HepG2 (cell line): ENCODE measurements around the gene SRXN1. TPM values are rescaled to one million over a fixed set of nuclear protein-coding genes. Genes with fewer than 3 reads are reported as not detected.
A peak's percentile ranks its signal among the peaks of the same experiment; 100 is the strongest.

Experiments used
- ARHGAP35 ChIP-seq: sonication (generic); formaldehyde crosslinking; IDR thresholded peaks from 2 replicates; pipeline ENCODE4 v1.9.0; 2022; ENCODE audit warnings: mild to moderate bottlenecking, inconsistent platforms, moderate library complexity, missing genetic modification reagents, borderline replicate concordance
- BORCS8-MEF2B ChIP-seq: sonication (generic); formaldehyde crosslinking; IDR thresholded peaks from 2 replicates; pipeline ENCODE4 v1.8.0; 2022; ENCODE audit warnings: mild to moderate bottlenecking, missing genetic modification reagents
- CREM ChIP-seq, 2 experiments: sonication (generic) in 1 of 2; formaldehyde crosslinking in 1 of 2; IDR thresholded peaks; 2 replicates each; pipeline versions ENCODE4 v1.4.0 to v1.6.1; 2016 to 2020; ENCODE audit warnings: antibody characterized with exemption in 1 of 2, mild to moderate bottlenecking in 1 of 2, missing genetic modification reagents in 1 of 2
- DNMT1 ChIP-seq: sonication (generic); formaldehyde crosslinking; IDR thresholded peaks from 2 replicates; pipeline ENCODE4 v1.5.1; 2020; ENCODE audit warnings: mild to moderate bottlenecking, missing genetic modification reagents
- HNRNPK ChIP-seq: fragments of 200-400 bp; formaldehyde crosslinking; IDR thresholded peaks from 2 replicates; pipeline ENCODE4 v1.6.1; 2018; ENCODE audit warnings: low read length, low read depth, moderate library complexity, mild to moderate bottlenecking; ENCODE audit not compliant: poor library complexity, severe bottlenecking
- JUNB ChIP-seq: sonication (generic); formaldehyde crosslinking; IDR thresholded peaks from 2 replicates; pipeline ENCODE4 v1.8.0; 2022; ENCODE audit warnings: missing genetic modification reagents, mild to moderate bottlenecking, borderline replicate concordance
- MIXL1 ChIP-seq: IDR thresholded peaks from 2 replicates; pipeline ENCODE4 v1.6.1; 2016
- NFATC3 ChIP-seq: sonication (generic); formaldehyde crosslinking; IDR thresholded peaks from 2 replicates; pipeline ENCODE4 v1.5.1; 2020; ENCODE audit warnings: mild to moderate bottlenecking, missing genetic modification reagents
- PHF5A ChIP-seq: IDR thresholded peaks from one replicate; pipeline ENCODE4 v1.6.1; 2018; ENCODE audit warnings: low read depth, missing genetic modification reagents; ENCODE audit not compliant: unreplicated experiment
- PLRG1 ChIP-seq: fragments of 450-650 bp; conservative IDR thresholded peaks from 2 replicates; pipeline ENCODE4 v1.6.1; 2016
- ZBTB7A ChIP-seq: sonication (generic); formaldehyde crosslinking; IDR thresholded peaks from 2 replicates; pipeline ENCODE4 v1.8.0; 2022; ENCODE audit warnings: mild to moderate bottlenecking, missing genetic modification reagents
- ZNF251 ChIP-seq: sonication (generic); formaldehyde crosslinking; IDR thresholded peaks from 2 replicates; pipeline ENCODE4 v1.9.0; 2021; ENCODE audit warnings: mild to moderate bottlenecking, missing genetic modification reagents
- ZNF547 ChIP-seq: sonication (generic); formaldehyde crosslinking; IDR thresholded peaks from 2 replicates; pipeline ENCODE4 v1.5.1; 2020; ENCODE audit warnings: mild to moderate bottlenecking, missing genetic modification reagents
- ZNF713 ChIP-seq: sonication (generic); formaldehyde crosslinking; IDR thresholded peaks from 2 replicates; pipeline ENCODE4 v1.4.0; 2020; ENCODE audit warnings: mild to moderate bottlenecking, missing genetic modification reagents
- ZNF768 ChIP-seq: sonication (generic); formaldehyde crosslinking; IDR thresholded peaks from 2 replicates; pipeline ENCODE4 v1.4.0; 2020; ENCODE audit warnings: missing genetic modification reagents
- ZNF850 ChIP-seq: sonication (generic); formaldehyde crosslinking; conservative IDR thresholded peaks from 2 replicates; pipeline ENCODE4 v1.9.0; 2021; ENCODE audit warnings: mild to moderate bottlenecking, missing genetic modification reagents
- polyA plus RNA-seq, 8 experiments: library from polyadenylated mRNA; depleted of rRNA in 3 of 8; stranded (reverse) in 7 of 8; unstranded in 1 of 8; fragments of >200 nt; fragmentation: Illumina TruSeq in 4 of 8; extraction: Trizol in 4 of 8; gene quantifications; 2 replicates each; pipeline versions ENCODE4 v1.2.1 to v1.2.3, GENCODE V29; 2011 to 2016; ENCODE audit warnings: low read depth in 4 of 8, missing spikeins in 1 of 8, mixed read lengths in 1 of 8; ENCODE audit not compliant: insufficient read depth in 1 of 8
- total RNA-seq, 5 experiments: library from RNA; depleted of rRNA; stranded (reverse); fragments of >200 nt; fragmentation: Illumina TruSeq; extraction: Trizol; gene quantifications; 2 replicates each; pipeline ENCODE4 v1.2.3, GENCODE V29; 2016; ENCODE audit warnings: low read depth in 1 of 5
- TF ChIP-seq, protein P1 (sequence below): sonication (generic); formaldehyde crosslinking; IDR thresholded peaks from 2 replicates; pipeline ENCODE4 v1.4.0; 2020; ENCODE audit warnings: mild to moderate bottlenecking, missing genetic modification reagents
- TF ChIP-seq, protein P2 (sequence below): sonication (generic); formaldehyde crosslinking; IDR thresholded peaks from 2 replicates; pipeline ENCODE4 v1.5.0; 2020; ENCODE audit warnings: missing genetic modification reagents, mild to moderate bottlenecking, borderline replicate concordance
- TF ChIP-seq, protein P3 (sequence below): sonication (generic); formaldehyde crosslinking; IDR thresholded peaks from 2 replicates; pipeline ENCODE4 v1.9.0; 2021; ENCODE audit warnings: missing genetic modification reagents, mild to moderate bottlenecking, borderline replicate concordance
- TF ChIP-seq, protein P4 (sequence below): sonication (generic); formaldehyde crosslinking; IDR thresholded peaks from 2 replicates; pipeline ENCODE4 v1.5.0; 2020; ENCODE audit warnings: mild to moderate bottlenecking, low read depth, missing genetic modification reagents, borderline replicate concordance
- TF ChIP-seq, protein P5 (sequence below): sonication (generic); formaldehyde crosslinking; IDR thresholded peaks from 2 replicates; pipeline ENCODE4 v1.8.0; 2023; ENCODE audit warnings: mild to moderate bottlenecking, missing genetic modification reagents
- TF ChIP-seq, protein P6 (sequence below), 2 experiments: fragments of 450-650 bp in 1 of 2; sonication (generic) in 1 of 2; formaldehyde crosslinking; IDR thresholded peaks; 2 replicates each; pipeline versions ENCODE4 v1.5.0 to v1.8.0; 2020 to 2022; ENCODE audit warnings: mild to moderate bottlenecking in 1 of 2, missing genetic modification reagents in 1 of 2
- TF ChIP-seq, protein P7 (sequence below): sonication (generic); formaldehyde crosslinking; IDR thresholded peaks from 2 replicates; pipeline ENCODE4 v1.5.1; 2020; ENCODE audit warnings: missing genetic modification reagents, mild to moderate bottlenecking, borderline replicate concordance

Gene SRXN1
- total and polyA plus RNA-seq, 2 of the 13 experiments (the other 11 are each of a cell fraction or from before 2014, with no cell fraction given), result 29.9 to 87.7 TPM

DNA sequence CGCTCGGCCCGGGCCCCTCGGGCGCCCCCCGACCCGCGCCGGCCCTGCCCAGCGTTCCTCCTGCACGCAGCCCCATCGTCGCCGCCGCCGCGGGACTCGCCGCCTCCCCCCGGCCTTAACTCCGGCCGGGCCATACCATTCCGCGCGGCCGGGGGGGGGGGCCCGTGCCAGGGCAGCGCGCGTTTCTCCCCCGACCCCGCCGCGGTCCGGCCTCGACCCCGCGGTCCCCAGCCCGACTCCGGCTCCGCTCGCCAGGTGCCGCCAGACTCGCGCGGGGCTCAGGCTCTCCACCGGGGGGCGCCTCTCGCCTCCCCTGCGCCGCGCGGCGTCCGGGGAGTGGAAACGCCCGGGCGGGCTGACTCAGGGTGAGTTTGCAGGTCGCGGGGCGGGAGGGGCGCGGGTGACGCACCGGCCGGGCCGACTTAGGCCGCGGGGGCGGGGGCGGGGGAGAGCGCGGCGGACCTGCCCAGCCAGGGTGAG, at the start of gene SRXN1 (continued):
- TF ChIP-seq CREM (IDR thresholded peaks at IDR 0.05) (no peak), CREM (CRISPR knock-in tag; IDR thresholded peaks at IDR 0.05) (no peak), DNMT1 (CRISPR knock-in tag) (peak; percentile 98), NFATC3 (no peak), JUNB (CRISPR knock-in tag) (no peak; the same call in 1 of the 2 replicates), ZNF713 (CRISPR knock-in tag) (no peak), ZNF850 (CRISPR knock-in tag) (no peak), PHF5A (peak; percentile 61), HNRNPK (peak; percentile 88), ZNF251 (CRISPR knock-in tag) (no peak), BORCS8-MEF2B (peak; percentile 87; the same call in 1 of the 2 replicates), ARHGAP35 (CRISPR knock-in tag) (no peak), ZNF768 (CRISPR knock-in tag) (no peak), ZNF547 (peak; percentile 95), MIXL1 (CRISPR knock-in tag) (no peak), PLRG1 (no peak), ZBTB7A (peak; percentile 67; the same call in 1 of the 2 replicates)
- TF ChIP-seq, protein P1, sequence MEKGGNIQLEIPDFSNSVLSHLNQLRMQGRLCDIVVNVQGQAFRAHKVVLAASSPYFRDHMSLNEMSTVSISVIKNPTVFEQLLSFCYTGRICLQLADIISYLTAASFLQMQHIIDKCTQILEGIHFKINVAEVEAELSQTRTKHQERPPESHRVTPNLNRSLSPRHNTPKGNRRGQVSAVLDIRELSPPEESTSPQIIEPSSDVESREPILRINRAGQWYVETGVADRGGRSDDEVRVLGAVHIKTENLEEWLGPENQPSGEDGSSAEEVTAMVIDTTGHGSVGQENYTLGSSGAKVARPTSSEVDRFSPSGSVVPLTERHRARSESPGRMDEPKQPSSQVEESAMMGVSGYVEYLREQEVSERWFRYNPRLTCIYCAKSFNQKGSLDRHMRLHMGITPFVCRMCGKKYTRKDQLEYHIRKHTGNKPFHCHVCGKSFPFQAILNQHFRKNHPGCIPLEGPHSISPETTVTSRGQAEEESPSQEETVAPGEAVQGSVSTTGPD (CRISPR knock-in tag), result no peak
- TF ChIP-seq, protein P2, sequence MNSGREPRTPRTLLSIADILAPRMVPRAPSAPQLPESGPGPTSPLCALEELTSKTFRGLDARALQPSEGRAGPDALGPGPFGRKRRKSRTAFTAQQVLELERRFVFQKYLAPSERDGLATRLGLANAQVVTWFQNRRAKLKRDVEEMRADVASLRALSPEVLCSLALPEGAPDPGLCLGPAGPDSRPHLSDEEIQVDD (CRISPR knock-in tag), result 0 out of 2 replicates have a peak, but pooled peaks have one; percentile 7
- TF ChIP-seq, protein P3, sequence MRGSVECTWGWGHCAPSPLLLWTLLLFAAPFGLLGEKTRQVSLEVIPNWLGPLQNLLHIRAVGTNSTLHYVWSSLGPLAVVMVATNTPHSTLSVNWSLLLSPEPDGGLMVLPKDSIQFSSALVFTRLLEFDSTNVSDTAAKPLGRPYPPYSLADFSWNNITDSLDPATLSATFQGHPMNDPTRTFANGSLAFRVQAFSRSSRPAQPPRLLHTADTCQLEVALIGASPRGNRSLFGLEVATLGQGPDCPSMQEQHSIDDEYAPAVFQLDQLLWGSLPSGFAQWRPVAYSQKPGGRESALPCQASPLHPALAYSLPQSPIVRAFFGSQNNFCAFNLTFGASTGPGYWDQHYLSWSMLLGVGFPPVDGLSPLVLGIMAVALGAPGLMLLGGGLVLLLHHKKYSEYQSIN (CRISPR knock-in tag), result no peak
- TF ChIP-seq, protein P4, sequence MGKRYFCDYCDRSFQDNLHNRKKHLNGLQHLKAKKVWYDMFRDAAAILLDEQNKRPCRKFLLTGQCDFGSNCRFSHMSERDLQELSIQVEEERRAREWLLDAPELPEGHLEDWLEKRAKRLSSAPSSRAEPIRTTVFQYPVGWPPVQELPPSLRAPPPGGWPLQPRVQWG (CRISPR knock-in tag), result 0 out of 2 replicates have a peak, but pooled peaks have one; percentile 12
- TF ChIP-seq, protein P5, sequence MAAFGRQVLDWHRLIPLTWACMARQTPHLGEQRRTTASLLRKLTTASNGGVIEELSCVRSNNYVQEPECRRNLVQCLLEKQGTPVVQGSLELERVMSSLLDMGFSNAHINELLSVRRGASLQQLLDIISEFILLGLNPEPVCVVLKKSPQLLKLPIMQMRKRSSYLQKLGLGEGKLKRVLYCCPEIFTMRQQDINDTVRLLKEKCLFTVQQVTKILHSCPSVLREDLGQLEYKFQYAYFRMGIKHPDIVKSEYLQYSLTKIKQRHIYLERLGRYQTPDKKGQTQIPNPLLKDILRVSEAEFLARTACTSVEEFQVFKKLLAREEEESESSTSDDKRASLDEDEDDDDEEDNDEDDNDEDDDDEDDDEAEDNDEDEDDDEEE (CRISPR knock-in tag), result no peak
- TF ChIP-seq, protein P6, sequence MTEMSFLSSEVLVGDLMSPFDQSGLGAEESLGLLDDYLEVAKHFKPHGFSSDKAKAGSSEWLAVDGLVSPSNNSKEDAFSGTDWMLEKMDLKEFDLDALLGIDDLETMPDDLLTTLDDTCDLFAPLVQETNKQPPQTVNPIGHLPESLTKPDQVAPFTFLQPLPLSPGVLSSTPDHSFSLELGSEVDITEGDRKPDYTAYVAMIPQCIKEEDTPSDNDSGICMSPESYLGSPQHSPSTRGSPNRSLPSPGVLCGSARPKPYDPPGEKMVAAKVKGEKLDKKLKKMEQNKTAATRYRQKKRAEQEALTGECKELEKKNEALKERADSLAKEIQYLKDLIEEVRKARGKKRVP (CRISPR knock-in tag; IDR thresholded peaks at IDR 0.05), result peak in 1 of 2 experiments; percentile 66; a peak in 1 of 4 replicates
- TF ChIP-seq, protein P7, sequence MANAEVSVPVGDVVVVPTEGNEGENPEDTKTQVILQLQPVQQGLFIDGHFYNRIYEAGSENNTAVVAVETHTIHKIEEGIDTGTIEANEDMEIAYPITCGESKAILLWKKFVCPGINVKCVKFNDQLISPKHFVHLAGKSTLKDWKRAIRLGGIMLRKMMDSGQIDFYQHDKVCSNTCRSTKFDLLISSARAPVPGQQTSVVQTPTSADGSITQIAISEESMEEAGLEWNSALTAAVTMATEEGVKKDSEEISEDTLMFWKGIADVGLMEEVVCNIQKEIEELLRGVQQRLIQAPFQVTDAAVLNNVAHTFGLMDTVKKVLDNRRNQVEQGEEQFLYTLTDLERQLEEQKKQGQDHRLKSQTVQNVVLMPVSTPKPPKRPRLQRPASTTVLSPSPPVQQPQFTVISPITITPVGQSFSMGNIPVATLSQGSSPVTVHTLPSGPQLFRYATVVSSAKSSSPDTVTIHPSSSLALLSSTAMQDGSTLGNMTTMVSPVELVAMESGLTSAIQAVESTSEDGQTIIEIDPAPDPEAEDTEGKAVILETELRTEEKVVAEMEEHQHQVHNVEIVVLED (CRISPR knock-in tag), result peak; percentile 52; the same call in 1 of the 2 replicates
